NCI-H1694 treated with DMSO at 0.1 percent for 48 hours (cell line): ENCODE measurements around the gene LAMC2.
"Not testable (repeated sequence)": the region's sequence is repeated elsewhere in the genome, so short reads cannot be mapped to it uniquely, and the experiment has no call there.

Source experiments
- DNase-seq: peaks from one replicate; lab custom pipeline; 2025; lab: John Stamatoyannopoulos, UW

LAMC2 gene

DNA sequence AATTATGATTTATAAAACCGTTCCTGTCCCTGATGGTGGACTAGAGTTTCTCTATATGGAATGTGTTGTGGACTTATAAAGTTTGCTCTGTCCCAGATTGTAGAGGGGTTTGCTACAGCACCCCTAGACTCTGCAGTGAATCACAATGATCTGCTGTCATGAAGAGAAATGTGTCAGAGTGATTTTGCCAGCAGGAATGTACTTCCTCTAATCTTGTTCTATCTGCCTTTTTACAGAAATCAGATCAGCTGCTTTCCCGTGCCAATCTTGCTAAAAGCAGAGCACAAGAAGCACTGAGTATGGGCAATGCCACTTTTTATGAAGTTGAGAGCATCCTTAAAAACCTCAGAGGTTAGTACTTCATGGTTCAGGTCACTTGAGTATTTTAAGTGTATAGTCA is 52.0 kb downstream of the LAMC2 start:
- no peak for DNase-seq

DNA sequence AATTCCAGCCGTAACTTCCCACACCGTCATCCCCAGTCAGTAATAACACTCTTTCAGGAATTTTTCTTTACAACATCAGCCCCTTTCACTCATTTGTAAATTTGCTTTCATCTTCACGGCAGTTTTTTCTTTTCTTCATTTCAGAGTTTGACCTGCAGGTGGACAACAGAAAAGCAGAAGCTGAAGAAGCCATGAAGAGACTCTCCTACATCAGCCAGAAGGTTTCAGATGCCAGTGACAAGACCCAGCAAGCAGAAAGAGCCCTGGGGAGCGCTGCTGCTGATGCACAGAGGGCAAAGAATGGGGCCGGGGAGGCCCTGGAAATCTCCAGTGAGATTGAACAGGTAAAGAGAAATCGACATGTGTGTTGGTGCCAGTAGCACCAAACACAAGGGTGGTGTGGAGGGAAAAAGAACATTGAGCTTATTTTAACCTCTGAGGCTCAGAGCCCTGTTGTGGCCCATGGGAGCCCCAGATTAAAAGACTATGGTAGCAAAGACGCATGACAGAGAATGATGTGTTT is 53.2 kb downstream of the LAMC2 start:
- DNase-seq, result no peak

DNA sequence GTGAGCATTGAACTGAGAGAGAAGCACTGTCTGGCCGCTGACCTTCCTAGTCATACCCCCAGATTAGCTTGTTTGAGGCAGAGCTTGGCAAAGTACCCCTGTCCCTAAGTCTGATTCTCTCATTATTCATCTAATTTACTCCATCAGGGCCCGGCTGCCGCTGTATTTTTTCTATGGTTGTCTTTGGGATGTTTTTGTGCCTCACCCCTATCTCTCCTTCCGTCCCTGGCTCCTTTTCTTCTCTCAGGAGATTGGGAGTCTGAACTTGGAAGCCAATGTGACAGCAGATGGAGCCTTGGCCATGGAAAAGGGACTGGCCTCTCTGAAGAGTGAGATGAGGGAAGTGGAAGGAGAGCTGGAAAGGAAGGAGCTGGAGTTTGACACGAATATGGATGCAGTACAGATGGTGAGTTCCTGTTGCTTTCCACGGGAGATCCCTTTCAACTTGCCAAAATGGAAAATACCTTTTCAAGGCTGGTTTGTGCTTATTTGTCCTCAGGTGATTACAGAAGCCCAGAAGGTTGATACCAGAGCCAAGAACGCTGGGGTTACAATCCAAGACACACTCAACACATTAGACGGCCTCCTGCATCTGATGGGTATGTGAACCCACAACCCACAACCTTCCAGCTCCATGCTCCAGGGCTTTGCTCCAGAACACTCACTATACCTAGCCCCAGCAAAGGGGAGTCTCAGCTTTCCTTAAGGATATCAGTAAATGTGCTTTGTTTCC is 53.9 kb downstream of the LAMC2 start:
- no peak for DNase-seq

DNA sequence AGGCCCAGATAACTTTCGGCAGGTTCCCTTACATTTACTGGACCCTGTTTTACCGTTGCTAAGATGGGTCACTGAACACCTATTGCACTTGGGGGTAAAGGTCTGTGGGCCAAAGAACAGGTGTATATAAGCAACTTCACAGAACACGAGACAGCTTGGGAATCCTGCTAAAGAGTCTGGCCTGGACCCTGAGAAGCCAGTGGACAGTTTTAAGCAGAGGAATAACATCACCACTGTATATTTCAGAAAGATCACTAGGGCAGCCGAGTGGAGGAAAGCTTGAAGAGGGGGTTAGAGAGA is 54.4 kb downstream of the LAMC2 start:
- DNase-seq, result no peak

DNA sequence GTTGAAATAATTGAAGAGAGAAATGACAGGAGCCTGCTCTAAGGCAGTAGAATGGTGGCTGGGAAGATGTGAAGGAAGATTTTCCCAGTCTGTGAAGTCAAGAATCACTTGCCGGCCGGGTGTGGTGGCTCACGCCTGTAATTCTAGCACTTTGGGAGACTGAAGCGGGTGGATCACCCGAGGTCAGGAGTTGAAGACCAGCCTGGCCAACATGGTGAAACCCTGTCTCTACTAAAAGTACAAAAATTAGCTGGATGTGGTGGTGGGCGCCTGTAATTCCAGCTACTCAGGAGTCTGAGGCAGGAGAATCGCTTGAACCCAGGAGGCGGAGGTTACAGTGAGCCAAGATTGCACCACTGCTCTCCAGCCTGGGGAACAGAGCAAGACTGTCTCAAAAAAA is 54.8 kb downstream of the LAMC2 start:
- DNase-seq, result not testable (repeated sequence)

DNA sequence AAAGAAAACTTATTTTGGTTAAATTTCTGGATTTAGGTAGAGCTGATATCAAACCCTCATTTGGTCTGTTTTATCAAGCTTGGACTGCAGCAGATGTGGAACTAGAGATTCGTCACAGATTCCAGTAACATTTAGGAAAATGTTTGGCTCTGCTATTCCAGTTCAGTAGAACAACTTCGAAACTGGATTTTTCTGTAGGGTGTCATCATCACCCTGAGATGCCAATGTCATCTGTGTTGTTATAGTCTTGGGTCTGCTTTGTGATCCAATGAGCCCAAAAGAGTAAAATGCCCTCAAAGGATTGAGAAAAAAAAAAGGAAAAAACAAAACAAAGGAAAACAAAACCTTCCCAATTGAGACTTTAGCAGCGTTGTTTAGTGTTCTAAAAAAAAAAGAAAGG is 55.4 kb downstream of the LAMC2 start:
- DNase-seq, result no peak

DNA sequence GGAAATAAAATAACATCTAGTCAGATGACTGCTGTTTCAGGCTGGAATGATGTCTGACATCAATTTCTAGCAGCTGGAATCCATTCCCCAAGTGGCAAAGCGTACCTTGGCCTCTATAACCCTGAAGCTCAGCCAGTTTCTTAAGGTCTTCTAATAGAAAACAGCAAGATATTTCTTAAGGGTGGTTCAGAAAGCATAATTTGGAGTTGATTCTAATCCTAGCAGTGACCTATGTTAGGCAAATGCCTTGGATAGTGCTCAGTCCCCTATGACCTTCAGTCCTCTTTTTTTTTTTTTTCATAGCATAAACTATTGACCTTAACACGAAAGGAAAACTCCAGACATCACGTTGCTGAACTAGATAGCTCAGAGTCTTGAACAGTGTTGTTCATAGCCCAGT is 56.5 kb downstream of the LAMC2 start:
- no peak for DNase-seq

DNA sequence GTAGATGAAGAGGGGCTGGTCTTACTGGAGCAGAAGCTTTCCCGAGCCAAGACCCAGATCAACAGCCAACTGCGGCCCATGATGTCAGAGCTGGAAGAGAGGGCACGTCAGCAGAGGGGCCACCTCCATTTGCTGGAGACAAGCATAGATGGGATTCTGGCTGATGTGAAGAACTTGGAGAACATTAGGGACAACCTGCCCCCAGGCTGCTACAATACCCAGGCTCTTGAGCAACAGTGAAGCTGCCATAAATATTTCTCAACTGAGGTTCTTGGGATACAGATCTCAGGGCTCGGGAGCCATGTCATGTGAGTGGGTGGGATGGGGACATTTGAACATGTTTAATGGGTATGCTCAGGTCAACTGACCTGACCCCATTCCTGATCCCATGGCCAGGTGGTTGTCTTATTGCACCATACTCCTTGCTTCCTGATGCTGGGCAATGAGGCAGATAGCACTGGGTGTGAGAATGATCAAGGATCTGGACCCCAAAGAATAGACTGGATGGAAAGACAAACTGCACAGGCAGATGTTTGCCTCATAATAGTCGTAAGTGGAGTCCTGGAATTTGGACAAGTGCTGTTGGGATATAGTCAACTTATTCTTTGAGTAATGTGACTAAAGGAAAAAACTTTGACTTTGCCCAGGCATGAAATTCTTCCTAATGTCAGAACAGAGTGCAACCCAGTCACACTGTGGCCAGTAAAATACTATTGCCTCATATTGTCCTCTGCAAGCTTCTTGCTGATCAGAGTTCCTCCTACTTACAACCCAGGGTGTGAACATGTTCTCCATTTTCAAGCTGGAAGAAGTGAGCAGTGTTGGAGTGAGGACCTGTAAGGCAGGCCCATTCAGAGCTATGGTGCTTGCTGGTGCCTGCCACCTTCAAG is 57.3 kb downstream of the LAMC2 start:
- DNase-seq, result no peak

DNA sequence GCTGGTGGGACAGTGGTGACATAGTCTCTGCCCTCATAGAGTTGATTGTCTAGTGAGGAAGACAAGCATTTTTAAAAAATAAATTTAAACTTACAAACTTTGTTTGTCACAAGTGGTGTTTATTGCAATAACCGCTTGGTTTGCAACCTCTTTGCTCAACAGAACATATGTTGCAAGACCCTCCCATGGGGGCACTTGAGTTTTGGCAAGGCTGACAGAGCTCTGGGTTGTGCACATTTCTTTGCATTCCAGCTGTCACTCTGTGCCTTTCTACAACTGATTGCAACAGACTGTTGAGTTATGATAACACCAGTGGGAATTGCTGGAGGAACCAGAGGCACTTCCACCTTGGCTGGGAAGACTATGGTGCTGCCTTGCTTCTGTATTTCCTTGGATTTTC is 58.4 kb downstream of the LAMC2 start:
- peak; percentile 94 for DNase-seq

DNA sequence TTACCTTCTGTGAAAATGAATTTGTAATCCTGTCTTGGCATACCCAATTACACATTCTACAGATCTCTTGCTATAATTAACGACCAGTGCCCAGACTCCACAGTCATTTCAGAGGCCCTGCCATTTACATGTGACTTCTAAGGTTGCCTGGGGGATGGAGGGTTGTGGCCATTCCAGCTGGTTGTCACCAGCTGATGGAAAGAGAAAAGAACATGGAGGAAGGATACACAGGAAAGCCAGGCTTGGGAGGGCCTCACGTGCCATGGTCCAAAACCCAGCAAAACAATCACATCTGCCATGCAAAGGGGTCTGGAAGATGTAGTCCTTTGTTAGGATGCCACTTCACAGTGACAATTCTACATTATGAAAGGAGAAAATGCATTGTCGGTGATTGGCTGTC is 59.3 kb downstream of the LAMC2 start:
- no peak for DNase-seq

DNA sequence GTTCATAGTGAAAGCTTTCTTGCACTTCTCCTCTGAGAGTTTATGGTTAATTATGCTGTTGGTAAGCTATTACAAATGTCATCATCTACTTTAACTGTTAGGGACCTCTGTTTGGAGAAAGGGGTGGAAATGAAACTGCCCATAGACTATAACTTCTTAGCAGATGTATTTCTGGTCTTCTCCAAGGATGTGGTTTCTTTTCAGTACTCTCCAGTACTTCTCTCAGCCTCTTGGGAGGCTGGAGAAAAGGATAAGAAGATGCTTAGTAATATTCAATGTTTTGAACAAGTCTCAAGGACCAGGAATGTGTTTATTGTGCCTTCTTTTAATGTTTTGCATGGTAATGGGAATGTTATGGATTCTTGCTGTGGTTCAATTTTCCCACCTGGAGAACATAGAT is 60.4 kb downstream of the LAMC2 start:
- no peak for DNase-seq

DNA sequence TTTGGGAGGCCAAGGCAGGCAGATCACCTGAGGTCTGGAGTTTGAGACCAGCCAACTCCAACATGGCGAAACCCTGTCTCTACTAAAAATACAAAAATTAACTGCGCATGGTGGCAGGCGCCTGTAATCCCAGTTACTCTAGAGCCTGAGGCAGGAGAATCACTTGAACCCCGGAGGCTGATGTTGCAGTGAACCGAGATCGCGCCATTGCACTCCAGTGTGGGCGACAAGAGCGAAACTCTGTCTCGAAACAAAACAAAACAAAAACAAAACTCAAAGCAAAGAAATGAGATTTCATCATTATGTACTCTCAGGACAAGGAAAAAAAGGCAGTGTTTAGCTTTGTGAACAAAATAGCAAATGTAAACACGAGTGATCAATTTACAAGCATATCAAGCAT is 61.0 kb downstream of the LAMC2 start:
- no peak for DNase-seq

DNA sequence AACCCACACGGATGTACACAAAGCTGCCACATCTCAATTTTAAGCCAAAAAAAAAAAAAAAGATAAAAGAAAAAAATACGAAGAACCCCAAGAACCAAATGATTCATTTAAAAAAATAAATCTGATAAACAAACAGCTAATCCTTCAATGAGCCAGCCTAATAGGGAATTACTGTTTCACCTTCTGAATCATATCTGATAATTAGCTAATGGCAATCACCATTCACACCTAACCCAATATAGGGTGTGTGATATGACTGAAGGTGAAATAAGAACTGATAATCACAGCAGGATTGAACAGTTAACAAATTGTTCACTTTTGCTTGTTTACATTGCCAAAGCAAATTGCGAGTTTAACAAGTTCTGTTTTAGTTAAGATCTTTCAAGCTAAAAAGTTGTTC is 61.4 kb downstream of the LAMC2 start:
- no peak for DNase-seq

DNA sequence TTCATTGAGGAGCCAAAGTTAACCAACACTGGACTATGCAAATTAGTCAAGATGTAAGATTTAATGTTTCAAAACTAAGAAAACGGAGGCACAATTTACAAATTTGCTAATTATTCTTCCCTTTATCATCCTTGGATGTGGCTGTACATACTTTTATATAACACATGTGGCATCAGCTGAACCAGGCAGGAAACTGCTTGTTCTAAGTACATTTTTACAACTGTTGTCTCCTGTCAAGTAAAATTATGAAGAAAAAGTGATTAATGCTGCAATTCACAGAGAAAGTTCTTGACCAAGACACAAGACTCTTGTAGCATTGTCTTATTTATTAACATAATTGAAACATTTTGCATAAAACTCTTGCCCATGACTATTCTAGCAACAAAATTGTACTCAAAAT is 61.9 kb downstream of the LAMC2 start:
- DNase-seq, result no peak

DNA sequence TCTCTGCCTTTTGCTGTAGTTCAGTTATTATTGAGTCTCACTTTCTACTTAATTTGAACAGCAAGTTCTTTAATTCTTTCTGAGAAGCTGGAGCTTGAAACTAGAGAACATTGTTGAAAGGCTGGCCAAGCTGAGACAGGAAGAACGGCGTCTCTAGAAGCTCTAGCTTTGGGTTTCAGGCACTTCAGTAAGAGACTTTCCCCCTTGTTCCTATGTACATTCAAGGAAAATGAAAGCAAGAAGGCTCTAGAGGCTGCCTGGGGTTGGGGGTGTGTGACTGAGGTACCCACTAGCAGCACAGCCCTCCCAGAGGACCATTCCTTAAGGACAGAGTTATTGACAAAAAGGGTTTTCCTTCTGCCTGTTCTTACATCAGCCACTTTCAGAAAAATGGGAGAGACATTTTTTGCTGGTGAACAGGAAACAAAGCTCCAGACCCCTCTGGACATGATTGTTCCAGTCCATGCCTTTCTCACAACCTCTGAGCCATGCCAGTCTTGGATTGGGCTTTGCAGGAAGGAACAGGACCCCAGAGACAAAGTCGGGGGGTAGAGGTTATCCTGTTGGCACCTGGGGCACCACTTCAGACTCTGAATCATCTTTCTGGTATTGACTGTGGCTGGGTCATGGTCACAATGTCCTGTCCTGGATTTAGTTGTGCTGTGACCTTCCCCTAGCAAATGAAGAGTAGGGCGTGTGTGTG is 63.1 kb downstream of the LAMC2 start:
- no peak for DNase-seq

DNA sequence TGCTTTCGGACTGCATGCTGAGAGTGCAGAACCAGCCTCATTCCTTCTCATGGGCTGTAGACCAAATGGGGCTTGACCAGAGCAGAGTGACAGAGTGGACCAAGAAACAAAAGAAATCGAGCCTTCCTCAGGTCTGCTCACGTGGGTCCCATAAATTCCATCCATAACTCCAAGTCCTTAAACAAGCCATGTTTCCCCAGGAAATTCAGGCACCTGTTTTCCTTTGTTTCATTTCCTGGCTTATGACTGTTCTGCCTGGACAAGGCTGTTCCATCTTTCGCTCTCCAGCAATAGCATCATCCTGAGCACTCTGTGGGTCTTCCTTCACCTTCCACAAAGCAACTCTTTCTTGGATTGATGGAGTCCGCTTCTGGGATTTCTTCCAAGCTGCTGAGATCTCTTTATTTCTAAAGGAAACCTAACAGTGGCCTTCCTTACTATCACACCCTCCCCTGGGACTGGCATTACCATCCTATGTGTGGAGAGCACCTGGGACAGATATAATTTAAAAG is 63.9 kb downstream of the LAMC2 start:
- DNase-seq, result no peak

DNA sequence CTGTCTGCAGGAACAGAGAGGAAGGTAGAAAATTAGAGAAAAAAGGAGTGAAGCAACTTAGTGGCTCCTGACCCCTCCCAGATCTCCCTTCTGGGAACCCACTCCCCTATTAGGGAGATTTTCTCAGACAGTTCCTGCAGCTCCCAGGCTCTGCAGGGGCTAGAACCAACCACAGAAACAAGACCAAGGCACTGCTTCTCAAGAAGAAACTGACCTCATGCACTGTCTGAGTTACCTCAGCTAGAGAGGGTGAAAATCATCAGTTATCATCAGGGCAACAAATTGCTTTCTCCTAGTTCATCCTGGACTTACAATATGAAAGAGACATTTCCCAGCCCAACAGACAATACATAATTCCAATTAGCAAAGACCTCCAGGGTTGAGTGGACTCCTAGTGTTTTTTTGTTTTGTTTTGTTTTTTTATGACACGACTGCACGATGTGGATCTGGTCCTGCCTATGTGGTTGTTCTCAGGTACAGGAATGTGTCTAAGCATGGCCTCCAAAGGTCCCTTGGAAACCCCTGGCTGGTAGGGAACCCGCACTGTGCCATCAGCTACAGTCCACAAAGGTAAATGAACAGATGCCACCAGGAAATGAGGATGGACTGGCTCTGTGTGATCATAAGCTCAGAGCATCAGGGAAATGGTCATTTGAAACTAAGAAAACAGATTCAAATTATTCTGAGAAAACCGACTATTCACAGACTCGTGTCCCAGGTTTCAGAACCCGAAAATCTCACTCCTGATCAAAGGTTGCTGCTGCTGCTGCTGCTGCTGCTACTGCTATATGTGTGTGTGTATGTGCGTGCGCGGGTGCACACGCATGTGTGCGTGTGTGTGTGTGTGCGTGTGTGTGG is 65.3 kb downstream of the LAMC2 start:
- DNase-seq, result no peak

DNA sequence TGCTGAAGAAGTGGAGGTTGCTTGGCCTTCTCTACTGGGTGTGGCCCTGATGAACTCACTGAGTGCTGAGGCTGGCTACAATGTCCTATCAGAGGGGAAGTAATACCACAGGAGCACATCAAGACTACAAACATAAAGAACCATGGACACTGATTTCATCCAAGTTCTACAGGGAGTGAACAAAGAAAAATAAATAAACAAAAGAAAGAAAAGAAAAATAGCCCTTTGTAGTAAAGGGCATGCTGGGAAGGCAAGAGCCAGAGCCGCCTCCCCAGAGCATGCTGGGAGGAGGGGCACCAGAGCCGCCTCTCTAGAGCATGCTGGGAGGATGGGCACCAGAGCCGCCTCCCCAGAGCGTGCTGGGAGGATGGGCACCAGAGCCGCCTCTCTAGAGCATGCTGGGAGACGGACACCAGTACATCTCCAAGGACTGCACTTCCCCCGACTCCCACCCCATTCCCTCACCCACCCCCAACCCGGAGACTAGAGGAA is 65.9 kb downstream of the LAMC2 start:
- DNase-seq, result no peak

DNA sequence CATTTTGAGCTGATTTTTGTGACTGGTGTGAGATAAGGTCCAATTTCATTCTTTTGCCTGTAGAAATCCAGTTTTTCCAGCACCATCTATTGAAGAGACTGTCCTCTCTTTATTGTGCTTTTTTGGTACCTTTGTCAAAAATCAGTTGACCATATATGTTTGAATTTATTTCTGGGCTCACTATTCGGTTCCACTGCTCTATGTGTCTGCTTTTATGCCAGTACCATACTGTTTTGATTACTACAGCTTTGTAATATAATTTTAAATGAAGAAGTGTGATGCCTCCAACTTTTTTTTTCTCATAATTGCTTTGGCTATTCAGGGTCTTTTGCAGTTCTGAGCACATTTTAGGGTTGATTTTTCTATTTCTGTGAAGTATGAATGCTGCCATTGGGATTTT is 69.0 kb downstream of the LAMC2 start:
- DNase-seq, result no peak

DNA sequence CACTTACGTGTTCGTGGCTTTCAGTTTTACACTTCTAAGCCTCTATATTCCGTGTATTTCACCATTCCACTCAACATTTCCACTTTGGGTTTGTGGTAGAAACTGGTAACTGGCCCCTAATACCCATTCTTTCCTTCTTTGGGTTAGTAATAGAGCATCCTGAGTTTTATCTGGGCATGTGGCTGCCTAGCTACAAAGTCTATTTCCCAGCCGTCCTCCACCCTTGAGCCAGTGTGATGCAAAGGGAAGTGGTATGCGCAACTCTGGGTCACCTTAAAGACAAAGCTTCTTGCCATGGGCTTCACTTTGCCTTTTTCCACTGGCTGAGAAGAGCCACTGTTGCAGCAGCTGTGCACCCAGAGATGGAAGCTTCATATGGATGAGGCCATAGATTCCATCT is 73.9 kb downstream of the LAMC2 start:
- no peak for DNase-seq

DNA sequence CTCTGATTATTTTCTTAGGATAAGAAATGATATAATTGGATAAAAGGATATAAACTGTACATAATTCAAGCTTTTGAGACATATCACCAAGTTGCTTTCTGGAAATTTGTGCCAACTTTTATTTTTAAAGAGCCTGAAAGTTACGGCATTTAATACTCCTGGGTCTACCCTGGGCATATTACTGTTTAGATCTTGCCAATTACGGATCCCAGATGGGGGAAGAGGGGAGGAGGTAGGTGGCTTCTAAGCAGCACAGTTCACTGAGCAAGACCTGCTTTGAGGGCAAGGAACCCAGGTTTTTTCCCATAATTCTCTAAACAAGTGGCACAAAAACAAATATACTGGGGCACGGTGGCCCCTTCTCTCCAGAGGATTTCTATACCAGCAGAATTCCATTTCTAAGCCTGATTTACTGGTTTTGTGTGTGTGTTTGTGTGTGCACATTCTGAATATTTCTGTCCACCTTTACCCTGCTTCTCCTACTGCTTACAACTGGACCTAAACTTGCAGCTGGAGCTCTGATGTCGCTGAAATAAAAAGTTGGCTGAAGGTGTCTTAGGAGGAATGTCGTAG is 76.7 kb downstream of the LAMC2 start:
- peak; percentile 58 for DNase-seq
